B cell (primary cell): ENCODE results near the gene SLC5A10. TPM values are rescaled to one million over a fixed set of nuclear protein-coding genes. Genes with fewer than 3 reads are reported as not detected.

Experiments
- ATAC-seq: fragments of 200-7000 bp; cut with Tn5 transposase; one replicate; pipeline ENCODE4 v1.10.0; 2021; ENCODE audit warnings: low read depth, mild to moderate bottlenecking, moderate number of reproducible peaks, moderate library complexity
- CTCF ChIA-PET: fragments of 350-600 bp; sonication (Branson Sonifier 250); formaldehyde crosslinking; loops from one replicate; lab custom pipeline; 2021; ENCODE audit warnings: antibody characterized with exemption, inconsistent platforms; lab: Charles Lee
- POLR2A ChIA-PET: fragments of 350-600 bp; sonication (Branson Sonifier 250); formaldehyde crosslinking; loops from one replicate; lab custom pipeline; 2021; ENCODE audit warnings: antibody characterized with exemption; lab: Charles Lee
- DNase-seq: peaks from one replicate; pipeline ENCODE4 v3.0.0; 2013
- H2AFZ ChIP-seq: 2 replicates; pipeline ENCODE4 v1.6.1; 2012; ENCODE audit warnings: mild to moderate bottlenecking, low read depth, low read length; ENCODE audit not compliant: insufficient read depth, poor library complexity, severe bottlenecking
- H3K27ac ChIP-seq, 2 donors: 1 replicate in 1 of 2; 2 replicates in 1 of 2; pipeline ENCODE4 v1.5.1; 2012 to 2013; ENCODE audit warnings: low read length in 2 of 2, mild to moderate bottlenecking in 2 of 2, moderate library complexity in 1 of 2
- H3K27me3 ChIP-seq, 4 experiments: fragments of 200-600 bp in 1 of 4; sonication (generic) in 1 of 4; replicated peaks in 1 of 4; 1 replicate in 2 of 4; 2 replicates in 2 of 4; pipeline versions ENCODE4 v1.6.1 to v1.7.0; 2013 to 2016; ENCODE audit warnings: low read length in 3 of 4, mild to moderate bottlenecking in 2 of 4, mixed read lengths in 1 of 4, moderate library complexity in 1 of 4; ENCODE audit not compliant: insufficient read depth in 4 of 4, control insufficient read depth in 3 of 4; ENCODE audit errors: control extremely low read depth in 1 of 4
- H3K36me3 ChIP-seq, 2 experiments: replicated peaks in 1 of 2; 1 replicate in 1 of 2; 2 replicates in 1 of 2; pipeline versions ENCODE4 v1.6.1 to v1.7.1; 2013; ENCODE audit warnings: low read length in 1 of 2; ENCODE audit not compliant: insufficient read depth in 2 of 2, control insufficient read depth in 1 of 2; ENCODE audit errors: control extremely low read depth in 1 of 2, extremely low read depth in 1 of 2
- H3K4me1 ChIP-seq, 2 donors: fragments of 200-600 bp in 1 of 2; sonication (generic) in 1 of 2; 1 replicate in 1 of 2; 2 replicates in 1 of 2; pipeline versions ENCODE4 v1.5.1 to v1.6.1; 2013 to 2017; ENCODE audit warnings: low read length in 2 of 2; ENCODE audit not compliant: control insufficient read depth in 2 of 2, insufficient read depth in 2 of 2
- H3K4me2 ChIP-seq: replicated peaks from 2 replicates; pipeline ENCODE3; 2012; ENCODE audit warnings: mild to moderate bottlenecking, low read depth, low read length; ENCODE audit not compliant: poor library complexity, severe bottlenecking
- H3K4me3 ChIP-seq, 5 experiments: fragments of 200-600 bp in 1 of 5; sonication (generic) in 1 of 5; 1 replicate in 3 of 5; 2 replicates in 2 of 5; pipeline versions ENCODE4 v1.5.1 to v1.7.0; 2011 to 2016; ENCODE audit warnings: low read length in 4 of 5, mild to moderate bottlenecking in 4 of 5, low read depth in 2 of 5, control low read depth in 1 of 5, moderate library complexity in 1 of 5; ENCODE audit not compliant: insufficient read depth in 1 of 5; ENCODE audit errors: control extremely low read depth in 1 of 5, extremely low read depth in 1 of 5
- H3K79me2 ChIP-seq: fragments of 200-600 bp; sonication (generic); one replicate; pipeline ENCODE4 v1.6.0; 2016; ENCODE audit warnings: low read length; ENCODE audit not compliant: control insufficient read depth, insufficient read depth
- H3K9ac ChIP-seq: fragments of 200-600 bp; sonication (generic); 2 replicates; pipeline ENCODE4 v1.6.1; 2017; ENCODE audit warnings: mild to moderate bottlenecking, low read length, moderate library complexity
- H3K9me3 ChIP-seq, 3 donors: one replicate each; pipeline versions ENCODE4 v1.6.1 to v1.7.1; 2013; ENCODE audit warnings: low read length in 2 of 3; ENCODE audit not compliant: control insufficient read depth in 2 of 3, insufficient read depth in 1 of 3; ENCODE audit errors: control extremely low read depth in 1 of 3
- H4K20me1 ChIP-seq: 2 replicates; pipeline ENCODE4 v1.6.0; 2012; ENCODE audit warnings: mild to moderate bottlenecking, low read length; ENCODE audit not compliant: insufficient read depth, control insufficient read depth, poor library complexity, severe bottlenecking
- H3K27ac Mint-ChIP-seq: one replicate; pipeline ENCODE4 v1.8.0; 2021; ENCODE audit warnings: mixed read lengths
- H3K27me3 Mint-ChIP-seq: one replicate; pipeline ENCODE4 v1.8.0; 2021; ENCODE audit warnings: mixed read lengths
- H3K4me1 Mint-ChIP-seq: one replicate; pipeline ENCODE4 v1.8.0; 2021; ENCODE audit warnings: mixed read lengths
- H3K4me3 Mint-ChIP-seq: one replicate; pipeline ENCODE4 v1.8.0; 2021; ENCODE audit warnings: mixed read lengths
- H3K9me3 Mint-ChIP-seq: one replicate; pipeline ENCODE4 v1.8.0; 2022; ENCODE audit warnings: mixed read lengths; ENCODE audit not compliant: insufficient read depth
- EZH2 ChIP-seq: IDR thresholded peaks from 2 replicates; pipeline ENCODE4 v1.6.1; 2012; ENCODE audit warnings: borderline replicate concordance, low read depth, mild to moderate bottlenecking, moderate library complexity, low read length; ENCODE audit not compliant: insufficient read depth, poor library complexity, severe bottlenecking
- WGBS: methylation state at CpG from one replicate; pipeline ENCODE4 v1.1.5; 2013; ENCODE audit warnings: missing lambda C conversion rate; ENCODE audit not compliant: insufficient coverage; 5-methylcytosine and 5-hydroxymethylcytosine counted together
- intact Hi-C: fragments of 100-400 bp; cut with micrococcal nuclease; formaldehyde crosslinking; loops from one replicate; pipeline ENCODE4 v1.10.0; 2022
- polyA plus RNA-seq: library from polyadenylated mRNA; depleted of rRNA; stranded (reverse); fragments of >200 nt; gene quantifications from 2 replicates; pipeline ENCODE4 v1.2.3, GENCODE V29; 2012
- total RNA-seq, 2 donors: library from RNA; stranded (reverse); fragments of 120-200 nt in 1 of 2; gene quantifications; 1 replicate in 1 of 2; 2 replicates in 1 of 2; pipeline versions ENCODE4 v1.2.3 to v1.2.4, GENCODE V29; 2013 to 2022
- TF ChIP-seq, protein P1 (sequence below): fragments of 200-600 bp; IDR thresholded peaks from one replicate; pipeline ENCODE4 v1.8.0; 2022; ENCODE audit warnings: antibody characterized with exemption, mild to moderate bottlenecking

The SLC5A10 gene
- total and polyA plus RNA-seq, 2 donors (not counting 1 experiment from before 2014, with no cell fraction given), result not detected

DNA sequence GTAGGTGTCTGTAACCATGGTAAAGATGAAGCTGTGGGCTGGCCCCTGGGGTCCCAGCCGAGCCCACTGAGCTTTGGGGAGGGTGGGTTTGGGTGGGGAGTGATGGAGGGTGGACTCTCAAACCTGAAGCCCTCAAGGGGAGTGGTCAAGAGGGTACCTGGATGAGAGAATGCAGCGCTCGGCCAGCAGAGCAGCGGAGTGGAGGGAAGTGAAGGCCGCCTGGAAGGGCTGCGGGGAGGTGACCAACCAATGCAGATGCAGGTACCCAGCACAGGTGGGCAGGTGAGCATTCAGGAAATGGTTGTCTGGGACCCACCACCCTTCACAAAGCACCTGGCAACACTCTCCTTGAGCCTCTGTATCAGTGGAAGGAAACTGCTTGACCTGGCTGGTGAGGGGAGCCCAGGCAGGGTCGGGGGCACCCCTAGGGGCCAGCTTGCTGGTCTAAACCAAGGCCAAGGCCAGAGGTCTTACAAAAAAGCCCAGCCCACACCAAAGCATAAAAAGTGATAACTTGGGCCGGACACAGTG, 3.4 kb upstream of the SLC5A10 start:
- Histone ChIP-seq H3K79me2 (no peaks in the 10 kb centered on the region), H3K27ac (no peak overlapping the region), H3K36me3 (no peaks in the 10 kb centered on the region), H3K4me1 (peaks cover 11 to 13% of the 10 kb centered on the region in 2 donors), H3K27me3 (peaks cover 0 to 16% (median 4%) of the 10 kb centered on the region in 4 experiments), H3K9me3 (peaks cover 0 to 4% (median 0%) of the 10 kb centered on the region in 3 donors), H2AFZ (no peak overlapping the region), H3K9ac (no peak overlapping the region), H3K4me2 (no peak overlapping the region), H3K4me3 (no peak overlapping the region), H4K20me1 (no peaks in the 10 kb centered on the region)
- 91% methylated on average over 7 of the region's 8 CpGs for WGBS
- Mint-ChIP-seq H3K4me3 (no peak overlapping the region), H3K9me3 (no peaks in the 10 kb centered on the region), H3K27me3 (peaks cover 43% of the 10 kb centered on the region), H3K4me1 (peaks cover 16% of the 10 kb centered on the region), H3K27ac (peak overlapping the region; percentile 50)
- ChIA-PET CTCF (interaction anchor here (1.0 kb wide), 1 partner anchor 12 kb away, joined by 7 read pairs; no protein-coding TSS in a partner anchor), POLR2A (no interaction called here)
- DNase-seq (no peak), ATAC-seq (no peak)
- TF ChIP-seq, protein P1, sequence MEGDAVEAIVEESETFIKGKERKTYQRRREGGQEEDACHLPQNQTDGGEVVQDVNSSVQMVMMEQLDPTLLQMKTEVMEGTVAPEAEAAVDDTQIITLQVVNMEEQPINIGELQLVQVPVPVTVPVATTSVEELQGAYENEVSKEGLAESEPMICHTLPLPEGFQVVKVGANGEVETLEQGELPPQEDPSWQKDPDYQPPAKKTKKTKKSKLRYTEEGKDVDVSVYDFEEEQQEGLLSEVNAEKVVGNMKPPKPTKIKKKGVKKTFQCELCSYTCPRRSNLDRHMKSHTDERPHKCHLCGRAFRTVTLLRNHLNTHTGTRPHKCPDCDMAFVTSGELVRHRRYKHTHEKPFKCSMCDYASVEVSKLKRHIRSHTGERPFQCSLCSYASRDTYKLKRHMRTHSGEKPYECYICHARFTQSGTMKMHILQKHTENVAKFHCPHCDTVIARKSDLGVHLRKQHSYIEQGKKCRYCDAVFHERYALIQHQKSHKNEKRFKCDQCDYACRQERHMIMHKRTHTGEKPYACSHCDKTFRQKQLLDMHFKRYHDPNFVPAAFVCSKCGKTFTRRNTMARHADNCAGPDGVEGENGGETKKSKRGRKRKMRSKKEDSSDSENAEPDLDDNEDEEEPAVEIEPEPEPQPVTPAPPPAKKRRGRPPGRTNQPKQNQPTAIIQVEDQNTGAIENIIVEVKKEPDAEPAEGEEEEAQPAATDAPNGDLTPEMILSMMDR, result no peak
- no peak for TF ChIP-seq EZH2
- intact Hi-C loops, result no loop called here

DNA sequence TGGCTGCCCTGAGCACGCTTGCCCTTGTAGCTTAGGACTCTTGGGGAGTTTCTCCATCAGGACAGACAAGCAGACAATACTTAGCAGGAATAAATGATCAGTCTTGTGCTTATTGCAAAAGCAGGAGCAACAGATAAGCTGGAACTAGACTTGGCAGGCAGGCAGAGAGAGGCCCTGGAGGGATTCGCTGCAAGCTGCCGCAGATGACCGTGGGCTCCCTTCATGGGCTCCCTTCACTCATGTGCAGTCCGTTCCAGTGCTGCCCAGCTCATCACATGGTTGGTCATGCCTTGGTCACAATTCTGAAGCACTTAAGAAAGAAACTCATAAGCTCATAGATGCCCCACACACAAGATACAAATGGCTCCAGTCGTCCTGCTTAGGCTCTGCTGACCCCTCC, 2.4 kb upstream of the SLC5A10 start:
- Histone ChIP-seq H3K79me2 (no peaks in the 10 kb centered on the region), H3K9ac (no peak overlapping the region), H3K4me3 (no peak overlapping the region), H2AFZ (no peak overlapping the region), H4K20me1 (no peaks in the 10 kb centered on the region), H3K4me2 (no peak overlapping the region), H3K36me3 (no peaks in the 10 kb centered on the region), H3K9me3 (peaks cover 0 to 4% (median 0%) of the 10 kb centered on the region in 3 donors), H3K27me3 (peaks cover 0 to 16% (median 4%) of the 10 kb centered on the region in 4 experiments), H3K27ac (no peak overlapping the region), H3K4me1 (peaks cover 7 to 8% of the 10 kb centered on the region in 2 donors)
- TF ChIP-seq EZH2, result no peak
- H3K4me1 Mint-ChIP-seq, result peaks cover 10% of the 10 kb centered on the region
- no peak overlapping the region for H3K4me3 Mint-ChIP-seq
- ChIA-PET POLR2A (no interaction called here), CTCF (interaction anchor here (1.0 kb wide), 1 partner anchor 11 kb away, joined by 7 read pairs; no protein-coding TSS in a partner anchor)
- ATAC-seq, result no peak
- intact Hi-C loops, result no loop called here
- no peak overlapping the region for H3K27ac Mint-ChIP-seq
- DNase-seq, result no peak
- WGBS, result 97% methylated on average over 5 of the region's 6 CpGs
- peaks cover 41% of the 10 kb centered on the region for H3K27me3 Mint-ChIP-seq
- no peaks in the 10 kb centered on the region for H3K9me3 Mint-ChIP-seq
